Thoracic aorta (tissue), 2 donors: ENCODE measurements around the gene CCN6. TPM values are rescaled to one million over a fixed set of nuclear protein-coding genes. Genes with fewer than 3 reads are reported as not detected.

Experiments used
- ATAC-seq: fragments of 150-250 bp; one replicate; pipeline ENCODE4 v1.8.0; 2017; ENCODE audit warnings: low read depth; ENCODE audit not compliant: insufficient number of reproducible peaks, low FRiP score
- DNase-seq: peaks from one replicate; pipeline ENCODE4 v3.0.0-alpha.2; 2020; ENCODE audit warnings: low spot score
- H3K27ac ChIP-seq, 2 donors: fragments of 200-600 bp; sonication (generic); 1 replicate in 1 of 2; 2 replicates in 1 of 2; pipeline ENCODE4 v1.5.1; 2016; ENCODE audit warnings: mild to moderate bottlenecking in 2 of 2, moderate library complexity in 2 of 2
- H3K27me3 ChIP-seq: fragments of 200-600 bp; sonication (generic); replicated peaks from 2 replicates; pipeline ENCODE4 v1.6.0; 2016; ENCODE audit warnings: mild to moderate bottlenecking; ENCODE audit not compliant: insufficient read depth
- H3K36me3 ChIP-seq: fragments of 200-600 bp; sonication (generic); one replicate; pipeline ENCODE4 v1.5.1; 2016
- H3K4me1 ChIP-seq, 2 donors: fragments of 200-600 bp; sonication (generic); 1 replicate in 1 of 2; 2 replicates in 1 of 2; pipeline versions ENCODE4 v1.5.1 to v1.6.0; 2016; ENCODE audit warnings: low read depth in 2 of 2, mild to moderate bottlenecking in 1 of 2; ENCODE audit not compliant: control insufficient read depth in 1 of 2
- H3K4me3 ChIP-seq: fragments of 200-600 bp; sonication (generic); 2 replicates; pipeline ENCODE4 v1.5.1; 2016; ENCODE audit warnings: mild to moderate bottlenecking
- H3K9me3 ChIP-seq: fragments of 200-600 bp; sonication (generic); 2 replicates; pipeline ENCODE4 v1.5.1; 2016
- CTCF ChIP-seq: fragments of 200-600 bp; sonication (generic); IDR thresholded peaks from one replicate; pipeline ENCODE4 v1.5.1; 2019; ENCODE audit warnings: antibody characterized with exemption
- total RNA-seq, 2 donors: library from RNA; depleted of rRNA; stranded (reverse); fragments of >200 nt; gene quantifications; one replicate each; pipeline versions ENCODE4 v1.1.0 to v1.2.3, GENCODE V29; 2016

Gene CCN6
- total RNA-seq, 2 donors from 2014 or later, result not detected

- no peak for TF ChIP-seq CTCF
- no peak overlapping the region for H3K27ac ChIP-seq
- ATAC-seq, result no peak
Observed at GRCh38 chr6:112118034-112118433, 64.1 kb downstream of the CCN6 start.

More at GRCh38 chr6:112118034-112118433, 64.1 kb downstream of the CCN6 start:
- no peaks in the 10 kb centered on the region for H3K4me1 ChIP-seq
- H3K36me3 ChIP-seq, result peaks cover 20% of the 10 kb centered on the region
- H3K27me3 ChIP-seq, result no peaks in the 10 kb centered on the region
- no peaks in the 10 kb centered on the region for H3K9me3 ChIP-seq
- DNase-seq, result no peak
- H3K4me3 ChIP-seq, result no peak overlapping the region

Other genes with a start within 250 kb of the CCN6 start
- gene FYN, start 180.7 kb upstream of the CCN6 start, total RNA-seq, result 10 to 100 TPM; 55.5 to 72.5 TPM
- gene TUBE1, start 33.4 kb downstream of the CCN6 start, total RNA-seq, result 10 to 100 TPM; 27.3 to 33.4 TPM
- 10 to 100 TPM; 11.3 to 23.7 TPM for gene FAM229B, start 33.5 kb downstream of the CCN6 start, total RNA-seq
- gene LAMA4, start 200.5 kb downstream of the CCN6 start, total RNA-seq, result 10 to 100 TPM; 34.9 to 66.7 TPM